ENCODE results near the gene CEP72. TPM values are rescaled to one million over a fixed set of nuclear protein-coding genes. Genes with fewer than 3 reads are reported as not detected.

The CEP72 gene
- total RNA-seq, 1 donor from 2014 or later, result 6.8 TPM

- DNase-seq (ENCODE audit: low read depth), result no peak
These were observed 34.5 kb downstream of the CEP72 start for GRCh38 chr5:646396-647201.

GRCh38 chr5:647311-647710, 35.2 kb downstream of the CEP72 start:
- Histone ChIP-seq H3K27me3 (ENCODE audit: control insufficient read depth, insufficient read depth, low read length) (no peaks in the 10 kb centered on the region), H3K36me3 (ENCODE audit: control insufficient read depth, insufficient read depth, low read length) (peaks cover 18% of the 10 kb centered on the region), H3K4me3 (ENCODE audit: low read depth, low read length) (no peak overlapping the region)
- DNase-seq (ENCODE audit: low read depth) (no peak), FAIRE-seq (no peak)
- TF ChIP-seq CTCF (IDR thresholded peaks at IDR 0.05; ENCODE audit: insufficient read depth, low read length, severe bottlenecking), result no peak

More at GRCh38 chr5:646396-647201, 34.5 kb downstream of the CEP72 start:
- Histone ChIP-seq H3K27me3 (ENCODE audit: control insufficient read depth, insufficient read depth, low read length) (no peaks in the 10 kb centered on the region), H3K36me3 (ENCODE audit: control insufficient read depth, insufficient read depth, low read length) (peaks cover 18% of the 10 kb centered on the region), H3K4me3 (ENCODE audit: low read depth, low read length) (no peak overlapping the region)
- no peak for TF ChIP-seq CTCF (IDR thresholded peaks at IDR 0.05; ENCODE audit: insufficient read depth, low read length, severe bottlenecking)
- no peak for FAIRE-seq

- Histone ChIP-seq H3K4me3 (ENCODE audit: low read depth, low read length) (no peak overlapping the region), H3K27me3 (ENCODE audit: control insufficient read depth, insufficient read depth, low read length) (no peaks in the 10 kb centered on the region), H3K36me3 (ENCODE audit: control insufficient read depth, insufficient read depth, low read length) (peaks cover 18% of the 10 kb centered on the region)
- DNase-seq (ENCODE audit: low read depth) (no peak), FAIRE-seq (no peak)
- TF ChIP-seq CTCF (IDR thresholded peaks at IDR 0.05; ENCODE audit: insufficient read depth, low read length, severe bottlenecking), result no peak
These were observed 35.6 kb downstream of the CEP72 start for GRCh38 chr5:647727-648126.

- Histone ChIP-seq H3K27me3 (ENCODE audit: control insufficient read depth, insufficient read depth, low read length) (no peaks in the 10 kb centered on the region), H3K36me3 (ENCODE audit: control insufficient read depth, insufficient read depth, low read length) (peaks cover 11% of the 10 kb centered on the region), H3K4me3 (ENCODE audit: low read depth, low read length) (no peak overlapping the region)
- DNase-seq (ENCODE audit: low read depth) (no peak), FAIRE-seq (no peak)
- TF ChIP-seq CTCF (IDR thresholded peaks at IDR 0.05; ENCODE audit: insufficient read depth, low read length, severe bottlenecking), result no peak
These were observed 39.3 kb downstream of the CEP72 start for GRCh38 chr5:651296-652022.

- H3K36me3 ChIP-seq (ENCODE audit: control insufficient read depth, insufficient read depth, low read length), result peaks cover 6% of the 10 kb centered on the region
- no peak for TF ChIP-seq CTCF (IDR thresholded peaks at IDR 0.05; ENCODE audit: insufficient read depth, low read length, severe bottlenecking)
- no peaks in the 10 kb centered on the region for H3K27me3 ChIP-seq (ENCODE audit: control insufficient read depth, insufficient read depth, low read length)
- FAIRE-seq, result no peak
- H3K4me3 ChIP-seq (ENCODE audit: low read depth, low read length), result no peak overlapping the region
- no peak for DNase-seq (ENCODE audit: low read depth)
These were observed 39.9 kb downstream of the CEP72 start for GRCh38 chr5:652023-652515.

All from bronchial epithelial cell (primary cell).